Measurements from ENCODE around the gene LDLRAD4.
"Not testable (repeated sequence)": the region's sequence is repeated elsewhere in the genome, so short reads cannot be mapped to it uniquely, and the experiment has no call there.

The LDLRAD4 gene

GRCh38 chr18:13477147-13477683 is 258.7 kb downstream of the LDLRAD4 start:
- DNase-seq, result no peak

- DNase-seq, result no peak
Observed at GRCh38 chr18:13480571-13481255, 262.2 kb downstream of the LDLRAD4 start.

GRCh38 chr18:13481331-13481730 is 262.8 kb downstream of the LDLRAD4 start:
- no peak for DNase-seq

DNA sequence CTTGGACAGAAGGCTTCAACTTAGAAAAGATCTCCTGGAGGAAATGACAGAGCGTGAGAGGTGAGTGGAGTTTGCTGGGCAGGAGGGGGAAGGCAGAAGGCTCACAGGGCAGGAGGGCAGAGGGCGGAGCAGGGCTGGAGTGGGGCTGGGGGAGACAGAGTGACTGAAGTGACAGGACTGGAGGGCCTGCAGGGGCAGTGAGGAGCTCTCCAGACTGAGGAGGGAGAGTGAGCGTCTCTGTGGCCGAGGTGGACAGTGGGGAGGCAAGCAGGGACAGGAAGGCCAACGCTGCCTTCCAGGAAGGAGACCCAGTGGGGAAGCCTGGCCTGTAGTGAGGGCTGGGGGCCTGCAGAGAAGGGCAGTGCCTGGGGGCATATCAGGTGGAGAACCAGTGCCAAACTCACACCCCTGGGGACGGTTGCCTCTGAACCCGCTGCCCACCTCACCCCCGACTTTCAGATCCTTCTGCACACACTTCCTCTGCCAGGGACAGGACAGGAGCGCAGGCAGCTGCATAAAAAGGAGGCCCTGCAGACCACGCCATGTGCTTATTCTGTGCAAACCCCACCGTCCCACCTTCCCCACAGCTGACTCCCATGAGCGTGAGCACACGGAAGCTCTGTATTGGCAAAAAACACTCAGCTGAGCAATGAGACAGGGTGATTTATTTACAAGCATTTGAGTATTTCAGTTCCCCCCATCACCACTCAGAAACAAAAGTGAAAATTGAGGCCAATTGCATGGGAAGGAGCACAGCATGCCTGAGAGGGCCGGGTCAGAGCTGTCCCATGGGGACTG is 263.5 kb downstream of the LDLRAD4 start:
- no peak for DNase-seq

GRCh38 chr18:13482618-13482945 is 264.0 kb downstream of the LDLRAD4 start:
- no peak for DNase-seq

DNA sequence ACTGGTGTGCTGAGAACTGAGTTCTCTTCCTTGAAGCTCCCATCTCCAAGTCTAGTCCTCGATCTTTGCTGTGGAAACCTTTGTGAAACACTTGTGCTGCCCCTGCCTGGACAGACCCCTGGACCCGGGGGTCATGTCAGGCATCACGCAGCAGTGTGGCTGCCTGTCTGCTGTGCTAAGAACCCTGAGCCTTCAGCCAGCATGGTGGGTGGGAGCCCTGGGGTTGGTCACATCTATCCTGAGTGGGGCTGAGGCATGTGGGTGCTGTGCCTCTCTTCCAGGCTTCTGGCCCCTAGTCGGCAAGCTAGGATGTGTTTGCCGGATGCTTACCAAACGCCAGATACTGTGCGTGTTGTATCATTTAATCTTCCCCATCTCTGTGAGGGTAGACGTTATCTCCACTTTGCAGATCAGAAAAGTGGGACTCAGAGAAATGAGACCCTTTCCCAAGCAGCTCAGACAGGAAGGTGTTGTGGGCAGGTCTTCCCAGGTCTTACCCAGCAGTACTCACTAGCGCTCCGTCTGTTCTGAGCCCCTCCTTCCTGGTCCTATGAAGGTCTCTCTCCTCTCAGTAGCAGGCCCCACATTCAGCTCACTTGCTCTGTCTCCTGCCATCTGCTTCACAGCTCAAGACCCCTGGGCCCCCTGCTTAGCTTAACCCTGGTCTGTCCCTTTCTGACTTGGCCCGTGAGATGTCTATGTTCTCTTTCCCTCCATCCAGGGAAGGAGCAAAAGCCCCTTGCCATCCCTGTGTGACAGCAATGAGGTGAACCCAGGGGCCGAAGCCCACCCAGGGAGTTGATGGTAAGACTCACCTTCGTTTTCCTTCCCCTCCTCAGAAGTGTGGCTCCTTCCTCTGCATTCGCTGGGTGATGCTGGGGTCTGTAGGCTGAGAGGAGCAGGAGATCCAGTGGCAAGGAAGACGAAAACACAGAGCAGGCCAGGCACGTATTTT is 265.0 kb downstream of the LDLRAD4 start:
- DNase-seq, result no peak

DNA sequence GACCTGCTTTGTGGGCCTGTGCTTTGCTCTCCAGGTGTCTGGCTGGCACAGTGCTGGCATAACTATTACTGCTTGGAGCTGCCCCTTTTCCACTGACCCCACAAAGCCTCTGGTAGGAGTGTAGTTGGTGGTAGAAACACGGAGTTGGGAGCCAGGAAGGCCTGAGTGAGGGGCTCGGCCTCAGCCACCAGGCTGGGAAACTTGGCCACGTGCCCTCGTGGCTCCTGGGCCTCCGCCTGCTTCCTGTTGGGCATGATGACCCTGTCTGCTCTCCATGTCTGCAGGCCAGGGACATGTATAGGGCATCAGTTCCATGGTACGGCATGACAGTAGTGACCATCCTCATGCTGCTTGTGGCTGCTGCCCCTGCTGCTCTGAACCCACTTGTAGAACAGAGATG is 266.6 kb downstream of the LDLRAD4 start:
- DNase-seq, result no peak

GRCh38 chr18:13485604-13486003 is 267.0 kb downstream of the LDLRAD4 start:
- DNase-seq, result no peak

GRCh38 chr18:13486284-13486683 is 267.7 kb downstream of the LDLRAD4 start:
- DNase-seq, result no peak

GRCh38 chr18:13486686-13487085 is 268.1 kb downstream of the LDLRAD4 start:
- DNase-seq, result no peak

GRCh38 chr18:13487237-13487636 is 268.7 kb downstream of the LDLRAD4 start:
- no peak for DNase-seq

- DNase-seq, result no peak
Observed at GRCh38 chr18:13488281-13488929, 269.8 kb downstream of the LDLRAD4 start.

DNA sequence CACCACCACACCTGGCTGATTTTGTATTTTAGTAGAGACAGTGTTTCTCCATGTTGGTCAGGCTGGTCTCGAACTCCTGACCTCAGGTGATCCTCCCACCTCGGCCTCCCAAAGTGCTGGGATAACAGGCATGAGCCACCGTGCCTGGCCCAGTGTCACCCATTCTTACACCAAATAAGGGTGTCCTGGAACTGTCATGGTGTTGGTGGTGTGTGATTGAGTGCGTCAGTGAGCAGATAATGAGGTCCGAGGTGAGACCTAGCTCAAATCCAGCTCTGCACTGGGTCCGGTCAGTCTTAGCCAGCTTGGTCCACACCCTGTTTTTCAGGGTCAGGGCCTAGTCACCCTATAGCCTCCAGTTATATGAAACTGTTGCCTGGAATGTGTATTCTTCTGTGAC is 270.7 kb downstream of the LDLRAD4 start:
- DNase-seq, result not testable (repeated sequence)

DNA sequence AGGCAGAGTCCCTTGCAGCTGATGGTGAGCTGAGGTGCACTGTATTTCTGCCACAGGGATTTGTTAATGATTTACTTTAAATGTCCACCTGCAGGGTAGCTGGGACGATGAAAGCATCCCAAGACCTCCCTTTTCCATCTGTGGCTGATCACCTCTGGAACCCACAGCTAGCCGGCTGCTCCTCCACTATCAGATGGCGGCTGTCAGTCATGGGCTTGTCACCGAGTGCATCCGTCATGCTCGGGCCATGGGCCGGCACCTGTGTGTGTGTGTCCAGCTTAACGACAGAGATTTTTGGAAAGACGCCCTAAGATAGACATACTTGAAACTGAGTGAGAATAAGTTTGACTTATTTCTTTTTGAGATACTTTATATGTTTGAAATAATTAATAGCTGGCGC is 272.6 kb downstream of the LDLRAD4 start:
- no peak for DNase-seq

DNA sequence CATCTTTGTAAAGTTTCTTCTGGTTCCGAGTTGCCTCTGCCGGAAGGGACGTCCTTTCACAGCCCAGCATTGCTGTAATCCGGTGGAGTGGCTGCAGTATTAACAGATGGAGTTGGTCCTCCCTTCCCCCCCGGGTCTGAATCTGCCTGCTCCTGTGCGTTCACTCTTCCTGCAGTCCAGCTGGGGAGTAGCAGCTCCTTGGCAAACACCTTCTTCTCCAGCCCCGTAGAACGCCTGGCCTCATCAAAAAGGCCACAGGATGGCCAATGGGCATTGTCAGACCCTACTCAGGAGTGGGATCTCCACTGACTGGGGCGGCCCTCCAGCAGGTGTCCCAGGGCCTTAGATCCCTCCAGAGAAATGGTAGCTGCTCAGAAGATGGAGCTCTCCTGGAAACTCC is 273.8 kb downstream of the LDLRAD4 start:
- DNase-seq, result no peak

DNA sequence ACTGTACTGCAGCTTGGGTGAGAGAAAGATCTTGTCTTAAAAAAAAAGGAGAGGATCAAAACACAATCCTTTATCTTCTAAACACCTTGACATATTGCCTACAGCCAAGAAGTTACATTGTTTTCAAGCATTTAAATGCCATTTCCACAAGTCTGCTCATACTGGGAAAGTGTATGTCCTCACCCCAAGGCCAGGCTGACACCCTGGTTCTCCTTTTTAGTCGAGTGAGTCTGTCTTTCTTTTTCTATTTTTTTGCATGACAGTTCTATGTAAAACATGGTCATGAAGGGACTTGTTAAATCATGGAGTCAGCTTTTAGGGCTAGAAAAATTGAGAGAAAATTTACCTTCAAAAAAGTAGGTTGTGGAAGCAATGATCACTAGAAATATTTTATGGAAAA is 274.5 kb downstream of the LDLRAD4 start:
- DNase-seq, result no peak

DNA sequence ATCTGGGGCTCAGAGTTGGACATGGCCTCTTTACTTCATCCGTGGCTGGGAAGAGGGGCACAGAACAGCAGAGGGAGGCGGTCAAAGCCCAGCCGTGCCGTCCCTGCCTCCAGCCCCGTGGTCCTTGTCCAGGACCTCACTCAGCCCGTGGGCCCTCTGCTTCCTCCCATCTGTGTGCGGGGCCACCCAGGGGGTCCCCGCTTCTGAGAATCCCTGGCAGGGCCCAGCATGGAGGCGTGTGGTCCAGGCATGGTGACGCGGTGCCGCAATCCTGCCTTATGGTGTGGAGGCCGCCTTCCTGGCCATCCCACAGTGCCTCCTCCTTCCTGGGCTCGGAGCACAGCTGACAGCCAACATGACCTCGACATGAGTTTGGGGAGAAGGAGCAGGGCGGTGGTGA is 275.2 kb downstream of the LDLRAD4 start:
- DNase-seq, result no peak

GRCh38 chr18:13494871-13495445 is 276.4 kb downstream of the LDLRAD4 start:
- DNase-seq, result no peak

DNA sequence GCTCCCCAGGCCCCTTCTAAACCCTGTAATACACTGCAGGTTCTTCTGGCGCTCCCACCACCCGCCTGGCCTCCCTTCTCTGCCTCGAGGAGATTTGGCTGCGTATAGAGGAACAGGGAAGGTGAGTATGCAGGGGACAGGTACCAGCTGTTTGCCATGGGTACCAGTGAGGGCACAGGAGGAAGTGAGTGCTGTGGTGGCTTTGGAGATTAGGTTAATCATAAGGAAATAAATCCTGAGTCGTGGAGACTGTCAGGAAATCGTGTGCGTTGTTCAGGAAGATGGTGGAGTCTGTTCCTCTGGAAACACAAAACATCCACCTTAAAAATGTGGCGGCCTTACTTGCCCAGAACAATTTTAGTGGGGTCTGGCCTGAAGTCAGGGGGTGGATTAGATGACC is 277.4 kb downstream of the LDLRAD4 start:
- no peak for DNase-seq

GRCh38 chr18:13496691-13497281 is 278.2 kb downstream of the LDLRAD4 start:
- DNase-seq, result no peak

GRCh38 chr18:13499803-13500202 is 281.2 kb downstream of the LDLRAD4 start:
- DNase-seq, result no peak

Data from hippocampal formation (tissue), 2 donors.